ENCODE results near the gene PAM. TPM values are rescaled to one million over a fixed set of nuclear protein-coding genes. Genes with fewer than 3 reads are reported as not detected.

Gene PAM
- total and polyA plus RNA-seq, 7 donors: 14.3 to 261 (median 198) TPM

DNA sequence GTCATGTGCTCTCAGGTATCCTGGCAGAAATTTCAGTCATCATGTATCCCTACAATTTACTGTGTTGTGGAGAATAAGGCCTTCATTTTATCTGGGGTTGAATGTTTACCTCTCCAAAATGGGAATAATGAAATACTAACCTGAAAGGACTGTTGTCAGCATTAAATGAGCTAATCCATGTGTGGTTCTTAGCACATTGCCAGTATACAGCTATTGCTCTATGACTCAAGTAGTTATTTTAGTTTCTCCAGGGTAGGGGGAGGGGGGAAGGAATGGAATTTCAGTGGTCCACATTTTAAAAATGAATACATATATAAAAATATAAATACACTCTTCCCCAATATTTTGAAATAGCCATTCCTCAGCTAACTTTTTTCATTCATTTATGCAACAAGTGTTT, 3.5 kb downstream of the PAM start:
- intact Hi-C loops (cut with DNase I): loop anchor here (10.0 kb wide), 2 partner anchors 174 to 366 kb away; partner anchors contain the start of genes GIN1 and PPIP5K2
- Histone ChIP-seq H3K9me3 (no peaks in the 10 kb centered on the region), H3K27ac (peak overlapping the region in 2 of 4 donors; percentile 53 to 67), H3K4me3 (no peak overlapping the region), H3K27me3 (no peaks in the 10 kb centered on the region), H3K36me3 (no peaks in the 10 kb centered on the region), H3K4me1 (peaks cover 0 to 76% (median 70%) of the 10 kb centered on the region in 4 donors)
- TF ChIP-seq POLR2A (IDR thresholded peaks at IDR 0.05) (no peak), EP300 (IDR thresholded peaks at IDR 0.05) (no peak), POLR2AphosphoS5 (IDR thresholded peaks at IDR 0.05) (peak in 2 of 4 donors; percentile 37 to 54)
- TF ChIP-seq, protein P1, sequence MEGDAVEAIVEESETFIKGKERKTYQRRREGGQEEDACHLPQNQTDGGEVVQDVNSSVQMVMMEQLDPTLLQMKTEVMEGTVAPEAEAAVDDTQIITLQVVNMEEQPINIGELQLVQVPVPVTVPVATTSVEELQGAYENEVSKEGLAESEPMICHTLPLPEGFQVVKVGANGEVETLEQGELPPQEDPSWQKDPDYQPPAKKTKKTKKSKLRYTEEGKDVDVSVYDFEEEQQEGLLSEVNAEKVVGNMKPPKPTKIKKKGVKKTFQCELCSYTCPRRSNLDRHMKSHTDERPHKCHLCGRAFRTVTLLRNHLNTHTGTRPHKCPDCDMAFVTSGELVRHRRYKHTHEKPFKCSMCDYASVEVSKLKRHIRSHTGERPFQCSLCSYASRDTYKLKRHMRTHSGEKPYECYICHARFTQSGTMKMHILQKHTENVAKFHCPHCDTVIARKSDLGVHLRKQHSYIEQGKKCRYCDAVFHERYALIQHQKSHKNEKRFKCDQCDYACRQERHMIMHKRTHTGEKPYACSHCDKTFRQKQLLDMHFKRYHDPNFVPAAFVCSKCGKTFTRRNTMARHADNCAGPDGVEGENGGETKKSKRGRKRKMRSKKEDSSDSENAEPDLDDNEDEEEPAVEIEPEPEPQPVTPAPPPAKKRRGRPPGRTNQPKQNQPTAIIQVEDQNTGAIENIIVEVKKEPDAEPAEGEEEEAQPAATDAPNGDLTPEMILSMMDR (IDR thresholded peaks at IDR 0.05): no peak
- no peak for DNase-seq

DNA sequence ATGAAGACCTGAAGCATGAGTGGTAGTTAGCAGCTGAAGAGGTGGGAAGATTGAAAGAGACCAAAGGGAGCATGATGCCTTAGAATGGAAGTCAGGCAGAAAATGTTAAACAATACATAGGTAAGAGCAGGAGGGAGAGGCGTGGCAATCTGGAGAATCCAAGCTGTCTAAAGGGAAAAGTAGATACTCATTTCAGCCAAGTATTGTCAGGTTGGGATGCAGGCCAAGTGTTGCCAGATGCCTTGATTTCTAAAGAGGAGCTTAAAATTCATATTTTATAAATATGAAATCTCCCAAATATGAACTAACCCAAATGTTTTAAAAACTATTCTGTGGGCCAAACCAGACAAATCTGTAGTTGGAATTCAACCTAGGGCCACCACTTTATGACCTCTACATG, 4.2 kb downstream of the PAM start:
- intact Hi-C loops (cut with DNase I): loop anchor here (10.0 kb wide), 2 partner anchors 174 to 366 kb away; partner anchors contain the start of genes GIN1 and PPIP5K2
- Histone ChIP-seq H3K4me1 (peaks cover 0 to 71% (median 65%) of the 10 kb centered on the region in 4 donors), H3K4me3 (no peak overlapping the region), H3K36me3 (no peaks in the 10 kb centered on the region), H3K27me3 (no peaks in the 10 kb centered on the region), H3K9me3 (no peaks in the 10 kb centered on the region), H3K27ac (peak overlapping the region in 3 of 4 donors; percentile 46 to 67 (median 53))
- WGBS, 2 donors: 95 to 97% methylated on average over 1 of the region's 1 CpG
- TF ChIP-seq POLR2A (IDR thresholded peaks at IDR 0.05) (no peak), EP300 (IDR thresholded peaks at IDR 0.05) (no peak), POLR2AphosphoS5 (IDR thresholded peaks at IDR 0.05) (no peak)
- TF ChIP-seq, protein P1 (IDR thresholded peaks at IDR 0.05): no peak
- no peak for DNase-seq

DNA sequence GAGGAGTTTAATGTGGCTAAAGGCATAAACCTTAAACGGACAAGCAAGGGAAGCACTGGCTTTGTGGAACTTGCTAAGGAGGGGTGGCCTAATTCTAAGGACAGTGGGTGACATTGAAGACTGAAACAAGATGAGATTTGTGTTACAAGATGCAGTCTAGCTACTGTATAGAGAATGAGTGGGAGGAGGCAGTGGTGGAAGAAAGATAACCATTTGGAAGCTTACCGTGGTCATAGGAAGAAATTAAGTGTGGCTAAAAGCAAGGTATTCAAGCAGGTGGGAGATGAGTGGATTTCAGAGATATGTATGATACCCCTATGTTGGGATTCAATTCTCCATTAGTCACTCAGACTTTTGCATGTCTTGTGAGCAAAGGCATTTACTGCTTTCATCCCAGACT, 4.6 kb downstream of the PAM start:
- intact Hi-C loops (cut with DNase I): loop anchor here (5.0 to 10.0 kb wide), 3 partner anchors 98 to 365 kb away; partner anchors contain the start of genes GIN1 and PPIP5K2
- no peak for DNase-seq
- Histone ChIP-seq H3K27ac (peak overlapping the region in 3 of 4 donors; percentile 46 to 67 (median 53)), H3K27me3 (no peaks in the 10 kb centered on the region), H3K9me3 (no peaks in the 10 kb centered on the region), H3K36me3 (no peaks in the 10 kb centered on the region), H3K4me3 (no peak overlapping the region), H3K4me1 (peaks cover 0 to 67% (median 61%) of the 10 kb centered on the region in 4 donors)
- WGBS, 2 donors: 81% methylated on average over 2 of the region's 2 CpGs
- TF ChIP-seq, protein P1 (IDR thresholded peaks at IDR 0.05): no peak
- TF ChIP-seq POLR2A (IDR thresholded peaks at IDR 0.05): no peak
- no peak for TF ChIP-seq POLR2AphosphoS5 (IDR thresholded peaks at IDR 0.05)
- TF ChIP-seq EP300 (IDR thresholded peaks at IDR 0.05): no peak

DNA sequence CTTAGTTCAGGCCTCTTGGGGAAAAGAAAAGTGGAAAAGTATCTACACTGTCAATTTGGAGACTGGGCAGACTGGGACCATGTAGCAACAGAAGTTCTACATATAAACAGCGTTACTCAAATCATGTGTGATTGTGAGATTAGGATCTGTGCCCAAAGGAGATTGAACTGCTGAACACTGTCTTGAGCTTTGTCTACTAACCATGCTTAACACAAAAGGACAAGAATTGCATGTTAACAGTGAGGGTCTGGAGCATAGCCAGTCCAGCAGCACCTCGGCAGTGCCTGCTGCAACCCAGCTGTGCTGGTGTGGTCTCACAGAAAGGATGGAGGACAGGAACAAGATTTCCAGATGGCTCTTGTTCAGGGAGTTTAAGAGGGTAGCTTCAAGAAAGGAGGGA, 5.7 kb downstream of the PAM start:
- WGBS, 2 donors: 53 to 76% methylated on average over 2 of the region's 2 CpGs
- no peaks in the 10 kb centered on the region for H3K27me3 ChIP-seq
- H3K4me3 ChIP-seq: no peak overlapping the region
- TF ChIP-seq, protein P1 (IDR thresholded peaks at IDR 0.05): no peak
- TF ChIP-seq POLR2A (IDR thresholded peaks at IDR 0.05): no peak
- peak in 1 of 4 donors; percentile 19 for TF ChIP-seq POLR2AphosphoS5 (IDR thresholded peaks at IDR 0.05)
- peak; percentile 66 for DNase-seq
- intact Hi-C loops (cut with DNase I): loop anchor here (5.0 kb wide), 1 partner anchor 96 kb away; no protein-coding TSS in a partner anchor
- H3K4me1 ChIP-seq: peaks cover 0 to 67% (median 60%) of the 10 kb centered on the region in 4 donors
- peak overlapping the region in 3 of 4 donors; percentile 46 to 67 (median 53) for H3K27ac ChIP-seq
- H3K9me3 ChIP-seq: no peaks in the 10 kb centered on the region
- H3K36me3 ChIP-seq: no peaks in the 10 kb centered on the region
